Raji (cell line): Measurements from ENCODE around the gene RAB24.

Experiments
- POLR2A ChIP-seq: IDR thresholded peaks from 2 replicates; pipeline ENCODE4 v1.6.1; 2011; ENCODE audit warnings: low read depth, low read length, control low read depth; ENCODE audit not compliant: insufficient read depth

RAB24 gene

GRCh38 chr5:177336112-177336511 lies 32.6 kb upstream of the RAB24 start:
- no peak for TF ChIP-seq POLR2A

GRCh38 chr5:177335701-177336065 lies 32.2 kb upstream of the RAB24 start:
- TF ChIP-seq POLR2A, result no peak

- TF ChIP-seq POLR2A, result no peak
Observed at GRCh38 chr5:177334781-177335700, 31.5 kb upstream of the RAB24 start.

- TF ChIP-seq POLR2A, result no peak
Observed at GRCh38 chr5:177334155-177334551, 30.6 kb upstream of the RAB24 start.

GRCh38 chr5:177333420-177334154 lies 30.1 kb upstream of the RAB24 start:
- no peak for TF ChIP-seq POLR2A

GRCh38 chr5:177332896-177333260 lies 29.4 kb upstream of the RAB24 start:
- no peak for TF ChIP-seq POLR2A

GRCh38 chr5:177332031-177332895 lies 28.7 kb upstream of the RAB24 start:
- no peak for TF ChIP-seq POLR2A

GRCh38 chr5:177330991-177331842 lies 27.7 kb upstream of the RAB24 start:
- no peak for TF ChIP-seq POLR2A

- TF ChIP-seq POLR2A, result no peak
Observed at GRCh38 chr5:177329883-177330282, 26.4 kb upstream of the RAB24 start.

- no peak for TF ChIP-seq POLR2A
Observed at GRCh38 chr5:177328545-177329231, 25.2 kb upstream of the RAB24 start.

- TF ChIP-seq POLR2A, result no peak
Observed at GRCh38 chr5:177327539-177328522, 24.3 kb upstream of the RAB24 start.

- TF ChIP-seq POLR2A, result no peak
Observed at GRCh38 chr5:177325868-177326381, 22.4 kb upstream of the RAB24 start.
